GM23248 (cell line): ENCODE measurements around the gene KCNC3. TPM values are rescaled to one million over a fixed set of nuclear protein-coding genes. Genes with fewer than 3 reads are reported as not detected.
"Not testable (repeated sequence)": the region's sequence is repeated elsewhere in the genome, so short reads cannot be mapped to it uniquely, and the experiment has no call there.

ENCODE experiments used
- DNase-seq: peaks from one replicate; pipeline ENCODE4 v3.0.0-alpha.2; 2015
- H2AFZ ChIP-seq: fragments of 200-600 bp; sonication (generic); 2 replicates; pipeline ENCODE4 v1.6.1; 2016; ENCODE audit warnings: antibody characterized with exemption
- H3F3A ChIP-seq: fragments of 200-600 bp; sonication (generic); 2 replicates; pipeline ENCODE4 v1.6.1; 2016; ENCODE audit warnings: mild to moderate bottlenecking, antibody characterized with exemption, mixed run types; ENCODE audit not compliant: insufficient read depth
- H3K27ac ChIP-seq: fragments of 200-600 bp; sonication (generic); 2 replicates; pipeline ENCODE4 v1.5.1; 2016; ENCODE audit warnings: mild to moderate bottlenecking
- H3K27me3 ChIP-seq: fragments of 200-600 bp; sonication (generic); replicated peaks from 2 replicates; pipeline ENCODE4 v1.6.1; 2016; ENCODE audit warnings: mild to moderate bottlenecking; ENCODE audit not compliant: insufficient read depth
- H3K36me3 ChIP-seq: fragments of 200-600 bp; sonication (generic); 2 replicates; pipeline ENCODE4 v1.6.1; 2016; ENCODE audit warnings: low read depth, mild to moderate bottlenecking
- H3K4me1 ChIP-seq: fragments of 200-600 bp; sonication (generic); 2 replicates; pipeline ENCODE4 v1.6.1; 2016; ENCODE audit warnings: mild to moderate bottlenecking; ENCODE audit not compliant: insufficient read depth
- H3K4me2 ChIP-seq: fragments of 200-600 bp; sonication (generic); one replicate; pipeline ENCODE4 v1.6.1; 2016; ENCODE audit warnings: mild to moderate bottlenecking; ENCODE audit not compliant: unreplicated experiment
- H3K4me3 ChIP-seq: fragments of 200-600 bp; sonication (generic); 2 replicates; pipeline ENCODE4 v1.5.1; 2016; ENCODE audit warnings: mild to moderate bottlenecking
- H3K79me2 ChIP-seq: fragments of 200-600 bp; sonication (generic); 2 replicates; pipeline ENCODE4 v1.6.1; 2016; ENCODE audit warnings: mild to moderate bottlenecking; ENCODE audit not compliant: insufficient read depth
- H3K9ac ChIP-seq: fragments of 200-600 bp; sonication (generic); 2 replicates; pipeline ENCODE4 v1.6.1; 2016; ENCODE audit warnings: mild to moderate bottlenecking
- H3K9me2 ChIP-seq: fragments of 200-600 bp; sonication (generic); 2 replicates; pipeline ENCODE4 v1.6.1; 2016; ENCODE audit warnings: mixed run types, mild to moderate bottlenecking, moderate library complexity; ENCODE audit not compliant: insufficient read depth
- H3K9me3 ChIP-seq: fragments of 200-600 bp; sonication (generic); one replicate; pipeline ENCODE4 v1.6.1; 2017; ENCODE audit warnings: low read depth
- H4K20me1 ChIP-seq: fragments of 200-600 bp; sonication (generic); 2 replicates; pipeline ENCODE4 v1.6.0; 2016; ENCODE audit not compliant: insufficient read depth
- EZH2 ChIP-seq: fragments of 200-600 bp; sonication (generic); IDR thresholded peaks from 2 replicates; pipeline ENCODE4 v1.6.1; 2018; ENCODE audit warnings: antibody characterized with exemption, mild to moderate bottlenecking; ENCODE audit not compliant: insufficient read depth, poor library complexity, severe bottlenecking
- EZH2phosphoT487 ChIP-seq: fragments of 200-600 bp; sonication (generic); IDR thresholded peaks from 2 replicates; pipeline ENCODE4 v1.6.1; 2018; ENCODE audit warnings: antibody characterized with exemption, moderate library complexity, mild to moderate bottlenecking, low read depth; ENCODE audit not compliant: insufficient read depth
- WGBS, 2 experiments: methylation state at CpG; one replicate each; pipeline ENCODE4 v1.1.6; 2015 to 2017; ENCODE audit warnings: low lambda C conversion rate in 2 of 2, low coverage in 1 of 2; ENCODE audit errors: missing lambda C conversion rate in 2 of 2; 5-methylcytosine and 5-hydroxymethylcytosine counted together
- in situ Hi-C: fragments of 300-500 bp; cut with MboI; formaldehyde crosslinking; loops from 2 replicates; pipeline ENCODE4 v1.15.0; 2020
- polyA plus RNA-seq: library from polyadenylated mRNA; unstranded; fragments of >200 nt; fragmentation: Nextera tagmentation; extraction: Ambion mirVana; gene quantifications from 2 replicates; pipeline ENCODE4 v1.2.1, GENCODE V29; 2016
- total RNA-seq: library from RNA; depleted of rRNA; stranded (reverse); fragments of >200 nt; shearing (Covaris generic); gene quantifications from 2 replicates; pipeline ENCODE4 v1.2.3, GENCODE V29; 2014

The KCNC3 gene
- total and polyA plus RNA-seq, 2 experiments from 2014 or later, result under 0.01 to 0.04 TPM

DNA sequence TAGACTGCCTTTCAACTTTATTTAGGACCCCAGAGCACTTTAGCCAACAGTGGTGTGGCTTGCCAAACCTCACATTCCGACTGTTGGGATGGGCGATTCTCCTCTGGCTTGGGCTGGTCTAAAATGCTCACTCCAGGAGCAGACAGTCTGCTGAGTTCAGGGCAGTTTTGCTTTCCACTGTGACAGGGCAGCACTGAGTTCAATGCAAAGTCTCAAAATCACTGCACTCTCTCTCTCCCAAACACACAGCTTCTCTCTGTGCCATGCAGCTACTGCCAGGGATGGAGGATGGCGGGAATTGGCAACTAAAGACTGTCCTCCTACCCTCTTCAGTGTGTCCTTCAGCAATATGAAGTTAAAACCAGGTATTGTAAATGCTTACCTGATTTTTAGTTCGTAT, 23.1 kb upstream of the KCNC3 start:
- Histone ChIP-seq H3F3A (no peaks in the 10 kb centered on the region), H3K4me3 (no peak overlapping the region), H3K79me2 (no peaks in the 10 kb centered on the region), H4K20me1 (no peaks in the 10 kb centered on the region), H2AFZ (no peak overlapping the region), H3K36me3 (no peaks in the 10 kb centered on the region), H3K4me2 (no peak overlapping the region), H3K9ac (no peak overlapping the region), H3K9me3 (no peaks in the 10 kb centered on the region), H3K9me2 (no peaks in the 10 kb centered on the region), H3K27me3 (0 out of 2 replicates have a peak, but pooled peaks cover 9% of the 10 kb centered on the region), H3K27ac (no peak overlapping the region), H3K4me1 (no peaks in the 10 kb centered on the region)
- no peak for TF ChIP-seq EZH2
- no peak for TF ChIP-seq EZH2phosphoT487
- in situ Hi-C loops, result loop anchor here (25.0 kb wide), 2 partner anchors 435 to 560 kb away; partner anchors contain the start of genes ACP4 and KLK4
- DNase-seq, result no peak
- WGBS, 2 experiments, result 48% methylated on average over 4 of the region's 4 CpGs

GRCh38 chr19:50349277-50350057, 20.3 kb upstream of the KCNC3 start:
- in situ Hi-C loops, result loop anchor here (25.0 kb wide), 2 partner anchors 438 to 563 kb away; partner anchors contain the start of genes ACP4 and KLK4
- no peaks in the 10 kb centered on the region for H3F3A ChIP-seq
- H3K36me3 ChIP-seq, result no peaks in the 10 kb centered on the region
- H3K9ac ChIP-seq, result no peak overlapping the region
- no peaks in the 10 kb centered on the region for H3K9me2 ChIP-seq
- DNase-seq, result no peak
- H3K4me3 ChIP-seq, result no peak overlapping the region
- 0 out of 2 replicates have a peak overlapping the region, but pooled peaks have one; percentile 41 for H2AFZ ChIP-seq
- H3K27ac ChIP-seq, result no peak overlapping the region
- H3K4me2 ChIP-seq, result no peak overlapping the region
- TF ChIP-seq EZH2, result no peak
- no peak for TF ChIP-seq EZH2phosphoT487
- H3K4me1 ChIP-seq, result no peaks in the 10 kb centered on the region
- 0 out of 2 replicates have a peak, but pooled peaks cover 9% of the 10 kb centered on the region for H3K27me3 ChIP-seq
- H4K20me1 ChIP-seq, result no peaks in the 10 kb centered on the region
- 44 to 53% methylated on average over 20 to 22 of the region's 22 CpGs for WGBS, 2 experiments
- H3K9me3 ChIP-seq, result no peaks in the 10 kb centered on the region
- H3K79me2 ChIP-seq, result no peaks in the 10 kb centered on the region

- H3K4me2 ChIP-seq, DNase-seq, H3K9ac ChIP-seq, H2AFZ ChIP-seq, H3K36me3 ChIP-seq, H4K20me1 ChIP-seq, H3K4me3 ChIP-seq, H3F3A ChIP-seq, H3K79me2 ChIP-seq, H3K27ac ChIP-seq, H3K9me3 ChIP-seq, H3K27me3 ChIP-seq, in situ Hi-C loops, H3K4me1 ChIP-seq, H3K9me2 ChIP-seq: not testable (repeated sequence)
- 36 to 44% methylated on average over 8 of the region's 8 CpGs for WGBS, 2 experiments
Observed at GRCh38 chr19:50347089-50347581, 18.0 kb upstream of the KCNC3 start.

GRCh38 chr19:50344661-50345318, 15.6 kb upstream of the KCNC3 start:
- Histone ChIP-seq H3K9ac (no peak overlapping the region), H3K4me2 (no peak overlapping the region), H3K36me3 (no peaks in the 10 kb centered on the region), H3K27me3 (0 out of 2 replicates have a peak, but pooled peaks cover 5% of the 10 kb centered on the region), H4K20me1 (no peaks in the 10 kb centered on the region), H3K4me1 (no peaks in the 10 kb centered on the region), H3K9me2 (no peaks in the 10 kb centered on the region), H2AFZ (no peak overlapping the region), H3K4me3 (no peak overlapping the region), H3F3A (no peaks in the 10 kb centered on the region), H3K9me3 (no peaks in the 10 kb centered on the region), H3K27ac (no peak overlapping the region), H3K79me2 (no peaks in the 10 kb centered on the region)
- in situ Hi-C loops, result no loop called here
- no peak for TF ChIP-seq EZH2
- no peak for TF ChIP-seq EZH2phosphoT487
- WGBS, 2 experiments, result 15 to 22% methylated on average over 8 of the region's 8 CpGs
- no peak for DNase-seq
